ENCODE results near the gene IL17A.
A peak's percentile ranks its signal among the peaks of the same experiment; 100 is the strongest.

The IL17A gene

DNA sequence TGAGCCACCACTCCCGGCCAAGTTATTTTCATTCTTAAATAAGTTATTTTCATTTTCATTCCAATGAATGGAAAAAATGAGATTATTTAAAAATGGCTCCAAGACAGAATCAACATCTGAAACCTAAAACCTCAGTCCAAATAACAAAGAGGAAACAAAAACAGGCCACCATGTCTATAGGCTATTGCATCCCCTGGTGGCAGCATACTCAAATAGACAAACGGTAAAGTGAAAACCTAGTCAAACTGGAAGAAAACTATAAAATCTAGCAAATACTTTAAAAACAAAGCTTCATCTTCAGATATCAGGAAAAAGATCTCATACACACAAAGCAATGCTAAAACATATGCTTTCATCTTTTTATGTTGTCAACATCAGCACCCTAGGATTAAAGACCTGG, 20.9 kb downstream of the IL17A start:
- in situ Hi-C loops (cut with HindIII; ENCODE audit: low pct_unique_long_range_greater_than_20kb, low sequenced_read_pairs) = no loop called here
- peak in 1 of 2 experiments; percentile 18 for DNase-seq (ENCODE audit: low read depth in 1 of 2, low spot score in 1 of 2)
- TF ChIP-seq JUND (IDR thresholded peaks at IDR 0.05; ENCODE audit: low read depth) = no peak

DNA sequence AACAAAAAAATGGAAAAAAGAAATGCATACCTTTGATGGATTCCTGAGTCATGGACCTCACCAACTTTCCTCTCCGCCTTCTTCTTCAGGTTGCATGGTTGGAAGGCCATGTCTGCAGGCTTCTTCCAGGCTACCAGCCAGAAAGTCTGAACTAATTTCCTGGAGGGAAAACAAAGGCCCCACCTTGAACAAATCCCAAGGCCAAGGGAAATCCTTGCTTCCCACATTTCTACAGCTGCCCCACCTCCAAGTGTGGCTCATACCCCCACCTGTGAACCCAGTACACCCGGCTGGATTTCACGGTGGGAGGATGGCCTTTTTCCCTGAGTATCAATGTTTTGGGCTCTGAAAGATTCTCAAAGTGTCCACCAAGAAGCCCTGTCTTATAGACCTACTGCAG, 22.4 kb downstream of the IL17A start:
- in situ Hi-C loops (cut with HindIII; ENCODE audit: low pct_unique_long_range_greater_than_20kb, low sequenced_read_pairs) = no loop called here
- TF ChIP-seq JUND (IDR thresholded peaks at IDR 0.05; ENCODE audit: low read depth) = no peak
- DNase-seq (ENCODE audit: low read depth in 1 of 2, low spot score in 1 of 2) = no peak

DNA sequence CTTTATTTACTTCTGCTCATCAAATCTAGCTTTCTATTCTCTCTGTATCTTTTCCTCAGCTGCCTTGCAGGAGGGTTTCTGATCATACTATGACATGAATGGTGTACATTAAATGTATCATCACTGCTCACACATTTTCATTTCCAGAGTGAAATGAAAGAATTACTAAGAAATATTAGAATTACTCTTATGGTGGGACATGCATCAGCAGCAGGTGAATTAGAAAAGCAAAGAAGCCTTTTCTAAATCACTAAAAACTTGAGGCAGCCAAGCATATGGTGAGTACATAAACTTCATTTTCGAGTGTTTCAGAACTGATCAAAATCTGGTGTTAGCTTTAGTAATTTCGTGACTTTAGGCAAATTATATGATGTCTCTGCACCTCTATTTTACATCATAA, 23.6 kb downstream of the IL17A start:
- in situ Hi-C loops (cut with HindIII; ENCODE audit: low pct_unique_long_range_greater_than_20kb, low sequenced_read_pairs) = no loop called here
- DNase-seq (ENCODE audit: low read depth in 1 of 2, low spot score in 1 of 2) = no peak
- TF ChIP-seq JUND (IDR thresholded peaks at IDR 0.05; ENCODE audit: low read depth) = no peak

DNA sequence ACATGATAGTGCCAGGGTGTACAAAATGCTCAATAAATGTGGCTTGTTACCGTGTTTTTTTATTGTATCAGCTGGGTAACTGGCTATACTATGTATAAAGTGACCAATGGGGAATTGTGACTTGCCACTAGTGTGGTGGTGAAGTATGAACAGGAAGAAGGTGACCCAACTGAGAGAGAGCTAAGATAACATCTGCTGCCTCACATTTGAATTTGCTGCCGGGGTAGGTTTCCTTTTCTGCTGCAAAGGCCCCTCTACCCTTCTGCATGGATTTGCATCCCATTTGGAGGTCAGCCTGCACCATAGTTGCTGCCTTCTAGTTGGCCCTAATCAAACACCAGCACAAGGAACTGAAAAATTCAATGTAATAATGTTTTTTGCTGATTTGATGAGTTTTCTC, 24.1 kb downstream of the IL17A start:
- in situ Hi-C loops (cut with HindIII; ENCODE audit: low pct_unique_long_range_greater_than_20kb, low sequenced_read_pairs) = no loop called here
- no peak for DNase-seq (ENCODE audit: low read depth in 1 of 2, low spot score in 1 of 2)

DNA sequence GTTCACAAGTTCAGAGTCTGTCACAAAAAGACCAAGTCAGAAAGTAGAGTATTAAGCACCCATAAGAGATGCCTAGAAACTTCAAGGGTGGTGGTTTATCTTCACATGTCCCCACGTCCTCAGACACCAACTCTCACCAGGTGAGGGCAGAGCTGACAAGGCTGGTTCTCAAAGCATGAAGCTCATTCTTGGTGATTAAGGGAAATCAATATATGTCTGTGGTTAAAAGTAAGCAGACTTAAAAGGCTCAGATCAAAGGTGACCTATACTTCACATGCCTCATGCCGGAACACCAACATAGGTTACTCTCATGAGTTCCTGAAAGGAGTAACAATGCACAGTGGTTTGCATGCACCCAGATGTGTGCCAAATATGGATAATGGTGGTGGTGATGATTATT, 27.0 kb downstream of the IL17A start:
- in situ Hi-C loops (cut with HindIII; ENCODE audit: low pct_unique_long_range_greater_than_20kb, low sequenced_read_pairs) = no loop called here
- no peak for DNase-seq (ENCODE audit: low read depth in 1 of 2, low spot score in 1 of 2)
- TF ChIP-seq JUND (IDR thresholded peaks at IDR 0.05; ENCODE audit: low read depth) = no peak

More for the DNA sequence above, 24.1 kb downstream of the IL17A start:
- no peak for TF ChIP-seq JUND (IDR thresholded peaks at IDR 0.05; ENCODE audit: low read depth)

DNA sequence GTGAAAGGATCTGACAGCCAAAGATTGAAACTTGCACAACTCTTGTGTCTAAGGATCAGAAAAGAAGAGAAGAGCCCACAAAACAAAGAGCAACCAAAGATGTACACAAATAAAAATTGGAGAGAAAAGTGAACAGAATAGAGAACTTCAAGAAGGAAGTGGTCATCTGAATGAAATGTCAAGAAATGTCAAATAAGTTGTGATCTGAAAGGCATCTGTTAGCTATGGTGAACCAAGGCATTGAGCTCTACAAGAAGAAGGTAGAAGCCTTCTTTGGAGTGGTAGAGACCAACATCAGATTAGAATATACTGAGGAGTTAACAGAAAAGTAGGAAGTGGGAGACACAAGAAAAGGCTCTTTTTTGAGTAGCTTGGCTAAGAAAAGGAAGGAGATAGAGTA, 29.6 kb downstream of the IL17A start:
- TF ChIP-seq JUND (IDR thresholded peaks at IDR 0.05; ENCODE audit: low read depth) = no peak
- in situ Hi-C loops (cut with HindIII; ENCODE audit: low pct_unique_long_range_greater_than_20kb, low sequenced_read_pairs) = no loop called here
- DNase-seq (ENCODE audit: low read depth in 1 of 2, low spot score in 1 of 2) = no peak

DNA sequence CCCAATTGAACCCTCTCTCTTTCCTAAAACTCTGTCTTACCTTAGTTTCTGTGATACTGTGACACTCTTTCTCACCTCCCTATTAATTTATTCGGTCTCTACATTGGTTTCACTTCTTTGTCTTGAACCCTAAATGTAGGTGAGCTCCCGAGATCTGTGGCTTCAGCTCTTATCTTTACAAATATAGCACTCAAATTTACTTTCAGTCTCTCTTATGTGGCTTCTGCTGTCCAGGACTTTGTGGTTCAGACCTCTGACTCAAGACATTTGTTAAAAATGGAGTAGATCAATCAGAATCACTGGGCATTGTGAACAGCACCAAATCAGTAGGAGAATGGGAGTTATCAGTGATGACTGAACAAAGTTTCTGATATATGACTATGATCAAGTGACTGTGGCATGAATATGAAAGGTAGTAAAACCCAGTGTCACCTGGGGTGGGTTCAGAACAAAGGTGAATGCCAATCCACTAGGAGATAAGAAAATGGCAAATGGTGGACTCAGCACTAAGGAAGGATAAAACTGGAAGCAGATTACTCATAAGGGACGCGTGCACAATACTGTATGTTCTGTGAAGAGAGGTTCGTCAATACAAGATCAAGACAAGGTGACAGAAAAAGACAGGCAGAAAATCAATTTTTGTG, 30.9 kb downstream of the IL17A start:
- no peak for DNase-seq (ENCODE audit: low read depth in 1 of 2, low spot score in 1 of 2)
- in situ Hi-C loops (cut with HindIII; ENCODE audit: low pct_unique_long_range_greater_than_20kb, low sequenced_read_pairs) = no loop called here
- TF ChIP-seq JUND (IDR thresholded peaks at IDR 0.05; ENCODE audit: low read depth) = no peak

DNA sequence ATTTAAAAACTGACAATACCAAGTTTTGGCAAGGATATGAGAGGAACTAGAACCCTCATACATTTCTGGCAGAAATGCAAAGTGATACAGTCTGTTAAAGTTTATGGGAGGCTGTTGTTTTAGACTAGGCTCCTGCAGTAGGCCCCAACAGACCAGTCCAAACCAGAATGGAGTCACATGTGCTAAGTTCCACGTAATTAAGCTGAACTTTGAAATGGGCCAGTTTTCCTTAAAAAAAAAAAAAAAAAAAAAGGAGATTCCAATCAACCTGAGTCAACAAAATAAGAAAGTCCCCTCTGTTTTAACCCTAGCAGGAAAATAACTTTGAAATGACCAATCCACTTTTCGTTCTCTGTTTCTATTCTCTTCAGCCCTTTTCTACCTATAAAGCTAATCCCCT, 31.6 kb downstream of the IL17A start:
- TF ChIP-seq JUND (IDR thresholded peaks at IDR 0.05; ENCODE audit: low read depth) = no peak
- in situ Hi-C loops (cut with HindIII; ENCODE audit: low pct_unique_long_range_greater_than_20kb, low sequenced_read_pairs) = no loop called here
- no peak for DNase-seq (ENCODE audit: low read depth in 1 of 2, low spot score in 1 of 2)

DNA sequence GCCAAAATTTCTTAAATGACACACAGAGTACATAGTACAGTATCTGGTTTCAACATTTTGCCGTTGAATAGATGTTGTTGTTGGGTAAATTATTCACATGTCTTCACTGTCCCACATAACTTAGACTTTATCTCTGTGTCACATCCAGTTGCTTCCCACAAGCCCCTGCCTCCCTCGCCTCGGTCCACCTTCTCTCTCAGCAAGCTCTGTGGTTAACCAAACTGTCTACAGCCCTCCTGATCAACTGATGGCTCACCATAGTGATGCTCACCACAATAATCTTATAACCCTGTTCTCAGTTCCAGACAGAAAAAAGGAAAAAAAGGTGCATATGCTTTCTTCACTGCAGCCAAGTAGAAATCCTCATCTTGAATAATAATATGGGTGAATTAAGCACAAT, 35.1 kb downstream of the IL17A start:
- no peak for DNase-seq (ENCODE audit: low read depth in 1 of 2, low spot score in 1 of 2)
- in situ Hi-C loops (cut with HindIII; ENCODE audit: low pct_unique_long_range_greater_than_20kb, low sequenced_read_pairs) = no loop called here
- no peak for TF ChIP-seq JUND (IDR thresholded peaks at IDR 0.05; ENCODE audit: low read depth)

DNA sequence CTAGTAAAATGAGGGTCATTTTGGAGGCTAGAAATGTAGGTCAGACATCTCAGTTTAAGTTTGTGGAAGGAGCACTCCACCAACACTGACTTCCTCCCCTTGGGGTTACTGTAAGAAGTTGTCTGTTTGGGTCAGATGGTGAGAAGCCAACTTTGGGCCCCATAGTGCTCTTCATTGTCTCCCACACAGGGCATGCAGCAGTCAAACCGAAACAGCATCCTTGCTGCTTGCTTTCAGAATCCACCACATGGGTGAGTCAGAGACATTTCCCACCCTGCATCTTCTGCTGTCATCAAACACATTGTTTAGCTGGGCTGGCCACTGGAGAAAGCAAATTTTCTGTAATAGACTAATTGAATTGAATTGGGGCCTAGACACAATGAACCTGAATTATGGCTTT, 41.3 kb downstream of the IL17A start:
- in situ Hi-C loops (cut with HindIII; ENCODE audit: low pct_unique_long_range_greater_than_20kb, low sequenced_read_pairs) = no loop called here
- DNase-seq (ENCODE audit: low read depth in 1 of 2, low spot score in 1 of 2) = no peak
- TF ChIP-seq JUND (IDR thresholded peaks at IDR 0.05; ENCODE audit: low read depth) = no peak

DNA sequence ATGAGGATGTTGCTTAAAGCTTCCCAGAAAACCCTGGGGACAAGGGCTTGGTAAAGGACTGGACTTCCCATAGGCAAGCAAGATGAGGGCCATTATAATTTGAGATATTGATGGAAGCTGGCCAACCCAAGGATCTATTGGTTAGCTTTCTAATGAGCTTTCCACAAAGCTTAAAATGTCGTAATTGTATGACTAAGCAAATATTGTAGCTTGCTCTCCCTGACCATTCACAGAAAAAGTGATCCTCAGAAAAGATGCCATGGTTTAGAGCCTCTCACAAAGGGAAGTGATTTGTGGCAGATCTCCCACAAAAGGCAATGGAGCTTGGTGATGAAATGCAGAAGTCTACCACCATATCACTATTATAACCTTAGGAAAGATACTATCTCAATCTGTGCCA, 44.5 kb downstream of the IL17A start:
- in situ Hi-C loops (cut with HindIII; ENCODE audit: low pct_unique_long_range_greater_than_20kb, low sequenced_read_pairs) = no loop called here
- no peak for TF ChIP-seq JUND (IDR thresholded peaks at IDR 0.05; ENCODE audit: low read depth)
- DNase-seq (ENCODE audit: low read depth in 1 of 2, low spot score in 1 of 2) = no peak

DNA sequence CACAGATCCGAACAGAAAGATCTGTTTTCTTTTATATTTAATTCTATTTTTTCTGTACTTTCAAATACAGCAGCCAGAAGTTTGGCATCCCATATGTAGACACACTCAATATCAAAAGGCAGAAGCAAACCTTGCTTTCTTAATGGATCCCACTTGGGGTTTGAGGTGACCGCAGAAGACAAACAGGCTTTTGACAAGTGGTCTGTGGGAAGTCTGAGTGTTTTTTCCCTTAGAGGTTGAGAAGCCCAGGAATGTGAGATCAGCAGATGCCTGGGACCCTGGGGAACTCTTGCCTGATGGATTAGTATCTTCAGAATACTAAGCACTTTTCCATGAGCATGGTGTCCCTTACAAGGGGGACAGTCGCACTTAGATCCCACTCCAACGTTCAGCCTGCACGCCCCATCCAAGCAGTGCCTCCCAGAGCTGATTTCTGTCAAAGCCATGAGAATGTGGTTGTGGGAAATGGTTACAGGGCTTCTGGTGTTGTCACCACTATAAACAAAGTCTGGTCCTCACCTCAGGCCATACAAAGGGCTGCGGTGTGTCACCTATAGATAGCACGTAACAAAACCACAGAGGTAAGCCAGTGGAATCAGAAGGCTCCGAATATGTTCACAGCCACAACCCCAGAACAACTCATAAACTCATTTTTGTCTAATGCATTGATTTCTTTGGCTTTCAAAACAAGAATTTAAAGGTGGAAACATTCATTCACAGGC, 45.4 kb downstream of the IL17A start:
- no peak for TF ChIP-seq JUND (IDR thresholded peaks at IDR 0.05; ENCODE audit: low read depth)
- in situ Hi-C loops (cut with HindIII; ENCODE audit: low pct_unique_long_range_greater_than_20kb, low sequenced_read_pairs) = no loop called here
- no peak for DNase-seq (ENCODE audit: low read depth in 1 of 2, low spot score in 1 of 2)

DNA sequence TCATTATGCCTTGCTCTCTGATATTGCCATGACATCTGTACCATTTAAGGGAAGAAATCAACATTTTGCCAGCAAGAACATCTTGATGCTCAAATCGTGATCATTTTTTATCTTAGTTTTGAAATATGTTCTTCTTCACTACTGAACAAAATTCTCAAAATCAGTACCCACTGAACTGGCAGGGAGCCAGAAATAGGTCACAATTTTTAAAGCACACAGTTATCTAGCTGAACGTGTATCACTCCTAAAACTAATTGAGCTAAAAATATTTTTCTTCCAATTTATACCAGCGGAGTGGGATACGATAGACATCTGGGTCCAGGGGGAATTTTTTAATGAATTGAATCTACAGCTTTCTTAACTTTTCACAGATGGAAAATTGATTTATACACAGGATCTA, 46.8 kb downstream of the IL17A start:
- DNase-seq (ENCODE audit: low read depth in 1 of 2, low spot score in 1 of 2) = no peak
- TF ChIP-seq JUND (IDR thresholded peaks at IDR 0.05; ENCODE audit: low read depth) = no peak
- in situ Hi-C loops (cut with HindIII; ENCODE audit: low pct_unique_long_range_greater_than_20kb, low sequenced_read_pairs) = no loop called here
